ENCODE data around the gene MB.

DNA sequence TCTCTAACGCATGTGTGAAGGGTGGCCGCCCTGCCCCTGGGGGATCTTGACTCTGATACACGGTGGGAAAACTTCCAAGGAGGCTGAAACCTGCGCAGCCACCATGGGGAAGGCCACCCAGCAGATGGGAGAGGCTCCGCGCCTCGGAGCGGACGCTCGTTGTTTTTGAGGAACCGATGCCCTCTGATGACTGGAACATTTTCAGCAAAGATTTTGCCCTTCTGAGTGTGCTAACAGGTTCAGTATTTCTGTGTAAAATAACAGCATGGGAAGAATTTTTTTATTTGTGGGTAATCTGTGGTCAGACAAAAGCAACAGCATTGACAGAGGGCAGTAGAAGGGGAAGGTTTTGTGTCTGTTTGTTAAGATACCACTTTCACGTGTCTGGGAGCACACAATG, 16.7 kb downstream of the MB start:
- TF ChIP-seq TCF4 (CRISPR knock-in tag; IDR thresholded peaks at IDR 0.05; ENCODE audit: borderline replicate concordance) (no peak), ISL1 (CRISPR knock-in tag; IDR thresholded peaks at IDR 0.05) (no peak), PPARA (CRISPR knock-in tag; IDR thresholded peaks at IDR 0.05; ENCODE audit: borderline replicate concordance) (no peak), RARB (CRISPR knock-in tag; IDR thresholded peaks at IDR 0.05) (no peak), ZNF8 (CRISPR knock-in tag; IDR thresholded peaks at IDR 0.05) (no peak), ZFP3 (CRISPR knock-in tag; IDR thresholded peaks at IDR 0.05) (no peak)
- TF ChIP-seq, protein P1, sequence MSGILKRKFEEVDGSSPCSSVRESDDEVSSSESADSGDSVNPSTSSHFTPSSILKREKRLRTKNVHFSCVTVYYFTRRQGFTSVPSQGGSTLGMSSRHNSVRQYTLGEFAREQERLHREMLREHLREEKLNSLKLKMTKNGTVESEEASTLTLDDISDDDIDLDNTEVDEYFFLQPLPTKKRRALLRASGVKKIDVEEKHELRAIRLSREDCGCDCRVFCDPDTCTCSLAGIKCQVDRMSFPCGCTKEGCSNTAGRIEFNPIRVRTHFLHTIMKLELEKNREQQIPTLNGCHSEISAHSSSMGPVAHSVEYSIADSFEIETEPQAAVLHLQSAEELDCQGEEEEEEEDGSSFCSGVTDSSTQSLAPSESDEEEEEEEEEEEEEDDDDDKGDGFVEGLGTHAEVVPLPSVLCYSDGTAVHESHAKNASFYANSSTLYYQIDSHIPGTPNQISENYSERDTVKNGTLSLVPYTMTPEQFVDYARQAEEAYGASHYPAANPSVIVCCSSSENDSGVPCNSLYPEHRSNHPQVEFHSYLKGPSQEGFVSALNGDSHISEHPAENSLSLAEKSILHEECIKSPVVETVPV (CRISPR knock-in tag; IDR thresholded peaks at IDR 0.05) = no peak
- TF ChIP-seq, protein P2, sequence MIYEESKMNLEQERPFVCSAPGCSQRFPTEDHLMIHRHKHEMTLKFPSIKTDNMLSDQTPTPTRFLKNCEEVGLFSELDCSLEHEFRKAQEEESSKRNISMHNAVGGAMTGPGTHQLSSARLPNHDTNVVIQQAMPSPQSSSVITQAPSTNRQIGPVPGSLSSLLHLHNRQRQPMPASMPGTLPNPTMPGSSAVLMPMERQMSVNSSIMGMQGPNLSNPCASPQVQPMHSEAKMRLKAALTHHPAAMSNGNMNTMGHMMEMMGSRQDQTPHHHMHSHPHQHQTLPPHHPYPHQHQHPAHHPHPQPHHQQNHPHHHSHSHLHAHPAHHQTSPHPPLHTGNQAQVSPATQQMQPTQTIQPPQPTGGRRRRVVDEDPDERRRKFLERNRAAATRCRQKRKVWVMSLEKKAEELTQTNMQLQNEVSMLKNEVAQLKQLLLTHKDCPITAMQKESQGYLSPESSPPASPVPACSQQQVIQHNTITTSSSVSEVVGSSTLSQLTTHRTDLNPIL (CRISPR knock-in tag; IDR thresholded peaks at IDR 0.05; ENCODE audit: low read depth) = no peak

Data from SK-N-SH treated with all-trans-retinoic acid at 6 μM for 48 hours (cell line).